GM18498 (cell line): ENCODE results near the gene TREX2.
"Not testable (repeated sequence)": the region's sequence is repeated elsewhere in the genome, so short reads cannot be mapped to it uniquely, and the experiment has no call there.

Source experiments
- ATAC-seq: cut with Tn5 transposase; IDR thresholded peaks from one replicate; pipeline ENCODE4 v1.9.1; 2021; ENCODE audit warnings: mild to moderate bottlenecking, moderate library complexity; ENCODE audit not compliant: unreplicated experiment

The TREX2 gene

DNA sequence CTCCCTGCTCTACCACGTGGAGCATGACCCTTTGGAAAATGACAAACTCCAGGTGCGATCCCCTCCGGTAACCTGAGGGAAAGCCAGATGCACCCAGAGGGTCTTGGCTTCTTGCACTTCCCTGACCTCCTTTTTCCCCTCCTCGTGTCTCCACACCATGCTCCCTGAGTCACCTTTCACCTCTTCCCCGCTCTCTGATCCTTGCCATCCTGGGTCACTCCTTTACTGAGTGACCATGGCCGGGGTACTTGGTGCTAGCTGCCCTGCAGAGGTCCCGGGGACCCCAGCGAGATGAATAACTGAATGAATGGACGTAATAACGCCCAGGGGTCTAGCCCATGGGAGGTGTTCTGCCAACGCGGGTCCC, 35.0 kb downstream of the TREX2 start:
- no peak for ATAC-seq

DNA sequence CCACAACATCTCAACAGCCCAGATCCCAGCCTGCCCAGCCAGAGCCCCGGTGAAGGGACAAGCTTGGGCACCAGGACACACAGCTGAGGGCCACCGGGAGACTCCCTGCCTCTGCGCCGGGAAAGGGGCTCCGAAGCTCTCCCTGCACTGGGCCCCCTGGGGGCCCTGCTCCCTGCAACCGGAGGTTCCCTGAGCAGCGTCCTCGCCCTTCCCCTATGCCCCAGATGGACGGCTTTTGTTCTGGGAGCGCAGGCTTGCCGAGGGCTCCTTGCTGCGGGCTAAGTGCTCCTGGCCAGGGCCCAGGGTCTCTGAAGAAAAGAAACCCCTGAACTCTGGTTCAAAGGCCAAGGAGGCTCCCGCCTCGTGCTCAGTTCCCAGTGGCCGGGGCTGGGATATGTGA, 35.5 kb downstream of the TREX2 start:
- ATAC-seq, result no peak

DNA sequence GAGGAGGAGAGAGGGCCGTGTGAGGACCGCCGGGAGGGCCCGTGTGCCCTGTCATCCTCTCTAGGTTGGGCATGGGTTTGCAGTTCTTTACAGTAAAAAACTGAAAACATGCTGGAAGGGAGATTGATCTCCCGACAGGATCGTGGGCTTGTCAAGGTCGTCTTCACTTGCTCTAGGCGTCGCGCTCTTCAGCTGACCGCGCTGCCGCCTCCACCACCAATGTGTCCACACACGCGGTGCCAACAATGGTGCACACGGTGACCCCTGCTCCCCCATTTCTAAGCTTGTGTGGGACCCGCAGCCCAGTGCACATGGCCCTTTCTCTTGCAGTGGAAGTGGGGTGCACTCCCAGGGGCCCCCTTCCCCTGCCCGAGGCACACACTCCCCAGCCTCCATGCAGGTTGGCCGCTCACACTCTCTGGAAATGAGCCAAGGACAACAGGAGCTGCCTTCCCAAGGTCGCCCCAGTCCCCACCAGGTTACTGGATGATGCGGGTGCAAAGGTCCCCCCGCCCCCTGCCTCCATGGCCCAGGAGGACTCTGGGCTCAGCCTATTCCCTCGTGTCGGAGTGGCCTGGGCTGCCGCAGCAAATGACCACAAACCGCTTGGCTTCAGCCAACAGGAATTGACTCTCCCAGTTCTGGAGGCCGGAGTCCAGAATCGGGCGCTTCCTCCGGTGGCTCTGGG, 36.3 kb downstream of the TREX2 start:
- ATAC-seq, result no peak

DNA sequence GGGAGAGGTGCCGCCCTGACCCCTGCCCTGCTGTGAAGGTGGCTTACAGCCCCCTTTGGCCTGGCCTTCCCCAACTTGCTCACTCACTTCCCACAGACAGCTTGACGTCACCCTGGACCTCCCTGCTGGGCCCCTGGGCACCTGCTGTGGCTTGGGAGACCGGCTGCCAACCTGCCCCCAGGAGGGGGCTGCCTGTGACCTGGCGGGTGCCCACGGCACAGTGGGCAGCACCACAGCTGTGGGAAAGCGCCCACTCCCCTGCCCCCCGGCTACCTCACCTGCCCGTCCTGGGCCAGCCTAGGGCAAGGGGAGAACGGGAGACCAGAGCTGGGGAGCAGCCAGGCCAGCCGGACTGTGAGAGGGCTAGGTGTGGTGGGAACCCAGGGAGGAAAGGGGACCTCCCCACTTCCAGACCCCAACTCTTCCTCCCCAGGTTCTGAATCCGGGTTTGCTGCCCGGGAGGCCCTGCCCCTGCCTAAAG, 36.9 kb downstream of the TREX2 start:
- ATAC-seq, result no peak

DNA sequence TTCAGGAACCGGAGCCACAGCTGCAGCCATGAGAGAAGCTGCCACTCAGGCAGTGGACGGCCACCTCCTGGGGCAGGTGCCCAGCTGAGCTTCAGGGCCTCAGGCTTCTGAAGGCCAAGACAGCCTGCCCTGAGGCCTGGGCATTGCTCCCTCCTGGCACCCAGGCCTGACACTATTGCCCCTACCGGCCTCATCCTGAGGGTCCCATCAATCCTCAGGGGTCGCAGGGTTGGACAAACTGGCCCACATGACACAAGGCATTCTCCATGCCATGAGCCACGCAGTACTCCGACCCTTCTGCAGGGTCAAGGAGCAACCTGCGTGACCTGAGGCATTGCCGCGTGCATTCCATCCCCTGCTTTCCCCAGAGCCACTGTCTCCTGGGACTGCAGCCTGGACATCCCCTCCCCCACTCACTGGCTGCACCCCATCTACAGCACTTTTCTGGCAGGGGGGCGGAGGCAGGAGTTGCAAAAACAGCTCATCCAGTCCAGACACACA, 37.6 kb downstream of the TREX2 start:
- ATAC-seq, result no peak

DNA sequence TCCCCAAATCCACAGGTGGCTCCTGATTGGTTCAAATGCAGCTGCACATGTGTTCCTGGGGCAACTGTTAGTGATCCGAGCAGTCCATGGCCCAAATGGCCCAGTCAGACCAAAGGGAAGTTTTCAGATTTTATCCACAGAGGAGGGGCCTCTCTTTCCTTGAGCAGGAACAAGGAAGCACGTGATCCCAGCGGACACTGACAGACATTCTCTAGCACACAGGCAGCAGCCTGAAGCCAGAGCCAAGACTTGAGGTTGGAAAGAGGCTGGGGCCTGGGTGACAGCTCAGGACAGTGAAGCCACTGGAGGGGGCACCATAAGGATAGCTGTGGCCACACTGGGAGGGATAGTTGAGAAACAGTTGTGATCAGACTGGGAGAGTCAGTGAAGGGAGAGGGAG, 38.1 kb downstream of the TREX2 start:
- no peak for ATAC-seq

DNA sequence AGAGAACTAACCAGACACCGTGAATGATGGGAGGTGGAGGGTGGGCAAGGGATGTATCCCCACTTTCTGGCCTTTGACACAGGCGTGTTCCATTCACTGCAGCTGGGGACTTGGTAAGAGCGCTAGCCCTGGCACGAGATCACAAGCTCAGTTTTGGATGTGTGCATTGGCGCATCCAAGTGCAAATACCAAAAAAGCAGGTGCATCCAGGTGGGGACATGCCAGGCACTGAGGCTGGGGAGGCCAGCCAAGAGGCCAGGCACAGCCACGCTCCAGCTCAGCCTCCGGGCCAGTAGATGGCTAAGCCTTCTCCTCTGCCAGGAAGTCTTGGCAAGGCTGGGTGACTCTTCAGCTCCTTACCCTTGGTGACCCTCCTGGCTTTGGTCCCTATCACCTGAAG, 39.0 kb downstream of the TREX2 start:
- no peak for ATAC-seq

DNA sequence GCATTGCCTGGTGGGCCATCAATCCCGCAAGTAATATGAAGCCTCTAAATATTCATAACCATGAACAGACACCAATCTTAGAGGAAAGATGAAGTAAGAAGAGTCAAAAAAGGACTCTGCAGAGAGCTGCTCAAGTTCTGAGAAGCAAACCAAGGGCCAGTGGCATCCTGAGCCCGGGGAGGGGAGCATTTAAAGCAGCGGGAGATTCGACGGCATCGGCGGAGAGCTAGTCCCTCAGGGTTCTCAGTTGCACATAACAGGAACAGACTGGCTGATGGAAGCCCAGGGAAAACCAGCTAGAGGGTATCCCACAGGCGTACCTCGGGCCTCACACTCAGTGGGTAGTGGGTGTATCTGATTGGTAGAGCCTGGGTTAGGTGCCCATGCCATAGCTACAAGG, 39.8 kb downstream of the TREX2 start:
- no peak for ATAC-seq

DNA sequence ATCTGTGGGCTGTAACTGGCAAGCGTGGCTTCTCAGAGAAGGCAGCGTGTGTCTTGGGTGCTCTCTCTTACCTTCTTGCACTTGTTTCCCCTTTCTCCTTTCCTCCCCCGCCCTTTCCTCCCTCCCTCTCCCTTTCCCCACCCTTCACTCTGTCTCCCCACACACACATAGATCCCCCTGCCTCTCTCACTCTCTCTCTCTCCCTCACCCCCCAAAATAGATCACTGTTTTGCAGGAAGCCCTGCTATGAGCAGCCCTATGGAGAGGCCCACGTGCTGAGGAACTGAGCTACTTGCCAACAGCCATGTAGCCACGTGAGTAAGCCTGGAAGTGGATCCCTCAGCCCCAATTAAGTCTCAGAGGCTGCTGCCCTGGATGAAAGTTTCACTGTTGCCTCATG, 40.4 kb downstream of the TREX2 start:
- no peak for ATAC-seq

DNA sequence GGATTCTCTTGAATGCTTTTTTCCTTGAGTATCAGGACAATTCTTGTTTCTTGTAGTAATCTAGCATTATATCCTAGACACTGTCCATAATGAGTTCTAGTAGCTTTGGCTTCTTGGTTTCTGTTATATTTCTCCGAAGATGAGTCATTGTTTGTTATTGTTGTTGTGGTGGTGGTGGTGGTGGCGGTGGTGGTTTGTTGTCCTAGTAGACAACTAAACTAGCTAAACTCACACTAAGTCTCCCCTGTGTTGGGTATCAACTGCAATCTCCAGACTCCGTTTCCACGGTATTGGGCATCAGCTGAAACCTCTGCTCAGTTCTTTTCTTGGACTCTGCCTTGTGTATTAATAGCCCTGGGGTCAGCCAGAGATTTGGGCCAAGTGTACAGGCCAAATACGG, 41.5 kb downstream of the TREX2 start:
- not testable (repeated sequence) for ATAC-seq

DNA sequence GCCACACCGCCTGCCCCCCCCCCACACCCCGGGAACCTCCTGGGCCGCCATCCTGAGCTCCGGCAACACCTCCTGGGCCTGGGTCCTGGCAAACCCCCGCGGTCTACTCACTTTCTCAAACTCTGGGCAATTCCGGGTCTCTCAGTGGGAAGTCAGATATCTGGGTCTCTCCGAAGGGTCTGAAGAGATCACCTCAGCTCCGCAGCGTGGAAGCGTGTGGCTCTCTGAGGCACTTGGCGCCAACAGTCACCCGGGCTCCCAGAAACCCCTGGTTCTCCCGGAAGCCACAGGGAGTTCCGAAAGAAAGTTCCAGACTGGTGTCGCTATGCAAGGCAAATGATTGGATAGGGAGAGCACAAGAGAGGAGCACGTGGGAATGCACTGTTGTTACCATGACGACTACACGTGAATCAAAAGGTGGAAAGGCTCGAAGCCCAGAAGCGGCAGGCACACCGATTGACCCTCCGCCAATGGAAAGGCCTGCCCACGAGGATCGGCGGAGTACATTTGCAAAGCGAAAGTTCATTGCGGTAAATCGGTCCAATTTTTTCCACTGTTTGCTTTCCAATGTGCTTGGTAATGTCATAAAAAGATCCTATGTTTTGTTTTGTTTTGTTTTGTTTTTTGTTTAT, 44.6 kb downstream of the TREX2 start, which contains the start of gene PNMA6E:
PNMA6E (minus strand) TSS at position 218 of the 632 bp plus-strand sequence. CDS start 2,501 bp downstream, outside the sequence.
- ATAC-seq, result no peak

DNA sequence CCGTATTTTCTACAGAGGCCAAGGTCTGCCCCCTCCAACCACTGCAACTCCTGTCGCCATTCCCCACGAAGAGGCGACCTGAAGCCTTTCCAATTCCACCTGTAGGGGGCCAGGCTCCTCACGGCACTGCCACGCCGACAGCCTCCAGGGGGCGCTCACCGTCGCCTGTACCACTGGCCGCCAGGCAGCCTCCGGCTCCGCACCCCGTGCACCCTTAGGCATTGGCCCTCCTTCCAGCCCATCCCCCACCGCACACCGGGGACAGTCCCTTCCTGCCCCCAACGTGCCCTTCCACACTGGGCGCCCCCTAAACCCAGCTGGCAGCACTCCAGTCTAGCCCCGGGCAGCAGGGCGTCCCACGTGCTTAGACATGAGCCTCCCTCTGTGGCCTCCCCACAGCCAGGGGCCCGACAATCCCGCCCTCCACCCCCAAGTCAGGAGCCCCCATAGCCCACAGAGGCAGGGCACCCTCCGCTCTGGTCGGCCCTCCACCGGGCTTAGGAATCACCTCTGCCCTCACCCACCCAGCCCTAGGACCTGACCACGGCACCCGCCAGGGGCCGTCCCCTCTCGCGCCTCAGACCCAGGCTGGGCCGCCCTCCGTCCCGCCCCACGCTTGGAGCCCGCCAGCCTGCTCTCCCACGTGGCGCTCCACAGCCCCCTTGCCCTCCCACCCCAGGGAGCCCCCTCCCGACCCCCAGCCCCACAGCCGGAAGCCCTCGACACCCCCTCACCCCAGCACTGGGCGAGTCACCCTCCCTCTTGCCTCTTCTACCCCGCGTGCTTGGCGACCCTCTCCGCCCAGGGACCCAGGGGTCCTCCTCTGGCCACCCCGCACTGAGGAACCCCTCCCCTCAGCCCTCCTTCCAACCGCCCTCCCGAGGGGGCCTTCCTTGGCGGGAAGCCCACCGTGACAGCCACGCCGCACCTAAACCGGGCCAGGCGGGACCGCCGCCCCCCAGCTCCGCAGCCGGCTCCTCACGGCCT, 45.4 kb downstream of the TREX2 start:
- no peak for ATAC-seq

DNA sequence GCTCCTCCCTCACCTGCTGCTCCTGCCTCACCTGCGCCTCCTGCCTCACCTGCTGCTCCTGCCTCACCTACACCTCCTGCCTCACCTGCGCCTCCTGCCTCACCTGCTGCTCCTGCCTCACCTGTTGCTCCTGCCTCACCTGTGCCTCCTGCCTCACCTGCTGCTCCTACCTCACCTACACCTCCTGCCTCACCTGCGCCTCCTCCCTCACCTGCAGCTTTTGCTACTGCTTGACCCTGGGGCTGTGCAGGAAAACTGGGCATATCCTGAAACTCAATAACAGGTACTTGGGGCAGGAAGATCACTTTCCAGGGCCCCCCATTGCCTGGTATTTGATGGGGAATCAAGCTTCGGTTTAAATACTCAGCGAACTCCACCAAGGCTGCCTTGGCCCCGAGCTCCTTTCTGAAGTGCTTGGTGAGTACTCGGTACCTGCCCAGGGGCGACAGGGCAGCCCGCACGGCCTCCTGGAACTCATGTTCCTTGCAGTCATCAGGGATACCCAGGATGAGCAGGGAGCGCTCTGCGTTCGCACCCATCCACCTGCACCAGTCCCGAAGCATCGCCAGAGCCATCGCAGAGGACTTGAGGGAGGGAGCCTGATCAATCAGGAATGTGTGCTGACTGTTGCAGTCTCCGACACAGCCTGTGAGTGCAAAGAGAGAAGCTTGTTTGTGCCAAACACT, 47.4 kb downstream of the TREX2 start:
- ATAC-seq, result no peak

DNA sequence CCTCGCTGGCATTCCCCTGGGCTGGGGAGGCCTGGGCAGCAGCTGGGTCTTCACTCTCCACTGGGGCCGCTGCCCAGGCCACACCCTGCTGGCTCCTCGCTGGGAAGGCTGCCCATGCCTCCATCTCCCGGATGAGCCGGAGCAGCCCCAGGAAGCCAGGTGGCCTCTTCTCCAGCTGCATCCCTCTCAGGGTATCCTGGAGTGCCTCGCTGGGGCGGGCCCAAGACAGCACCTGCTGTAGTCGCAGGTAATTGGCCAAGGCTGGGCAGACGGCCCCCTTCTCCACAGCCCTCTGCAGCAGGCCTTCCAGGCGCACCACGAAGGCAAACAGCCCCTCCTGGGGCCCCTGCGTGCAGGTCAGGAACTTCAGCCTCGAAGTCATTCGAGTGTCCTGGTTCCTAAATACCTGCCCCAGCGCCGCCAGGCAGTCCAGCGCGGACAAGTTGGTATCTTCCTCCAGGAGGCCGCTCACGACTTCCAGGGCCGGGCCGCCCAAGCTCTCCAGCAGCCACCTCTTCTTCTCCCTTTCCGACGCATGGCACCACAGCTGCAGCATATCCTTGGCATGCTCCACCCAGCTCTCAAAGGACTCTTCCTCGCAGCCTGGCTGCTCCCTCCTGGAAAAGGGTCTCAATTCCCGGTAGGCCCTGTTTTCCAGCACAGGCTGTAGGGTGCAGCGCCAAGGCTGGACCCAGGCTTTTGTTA, 48.4 kb downstream of the TREX2 start:
- ATAC-seq, result no peak

DNA sequence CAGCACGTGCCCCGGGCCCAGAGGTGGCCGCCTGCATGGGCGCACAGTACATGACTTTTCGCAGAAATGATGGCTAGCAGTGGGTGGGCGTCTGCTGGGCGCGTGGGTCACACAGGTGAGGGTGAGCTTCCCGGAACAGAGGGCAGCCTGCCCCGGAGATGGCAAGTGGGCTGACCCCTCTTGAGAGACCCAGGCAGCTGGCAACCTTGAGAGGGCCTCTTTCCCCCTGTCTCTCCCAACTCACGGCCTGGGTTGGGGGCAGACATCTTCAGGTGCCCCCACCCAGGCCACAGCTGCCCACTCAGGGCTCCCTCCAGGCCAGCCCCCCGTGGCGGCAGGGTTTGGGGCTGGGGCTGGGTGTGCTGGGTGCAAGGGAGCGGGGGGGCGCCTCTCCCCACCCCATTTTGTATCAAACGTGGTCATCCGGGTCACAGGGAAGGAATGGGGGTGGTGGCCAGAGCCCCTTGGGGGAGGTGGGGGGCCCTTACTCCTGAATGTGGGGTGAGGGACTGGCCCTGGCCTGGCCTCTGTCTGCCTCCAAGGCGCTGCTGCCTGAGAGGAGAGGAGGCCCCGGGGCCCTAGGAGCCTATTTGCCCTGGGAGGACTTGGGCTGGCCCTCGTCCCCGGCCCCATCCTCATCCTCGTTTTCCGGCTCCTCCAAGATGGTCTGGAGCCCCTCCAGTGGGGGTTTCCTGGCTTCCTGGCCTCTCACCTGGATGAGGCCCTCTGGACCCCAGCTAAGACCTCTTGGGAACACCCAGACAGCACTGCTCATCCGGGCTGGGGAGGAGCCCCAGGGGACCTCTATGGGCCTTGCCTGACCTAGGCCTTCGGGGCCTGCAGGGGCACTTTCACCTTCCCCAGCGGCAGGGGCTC, 49.3 kb downstream of the TREX2 start:
- no peak for ATAC-seq

DNA sequence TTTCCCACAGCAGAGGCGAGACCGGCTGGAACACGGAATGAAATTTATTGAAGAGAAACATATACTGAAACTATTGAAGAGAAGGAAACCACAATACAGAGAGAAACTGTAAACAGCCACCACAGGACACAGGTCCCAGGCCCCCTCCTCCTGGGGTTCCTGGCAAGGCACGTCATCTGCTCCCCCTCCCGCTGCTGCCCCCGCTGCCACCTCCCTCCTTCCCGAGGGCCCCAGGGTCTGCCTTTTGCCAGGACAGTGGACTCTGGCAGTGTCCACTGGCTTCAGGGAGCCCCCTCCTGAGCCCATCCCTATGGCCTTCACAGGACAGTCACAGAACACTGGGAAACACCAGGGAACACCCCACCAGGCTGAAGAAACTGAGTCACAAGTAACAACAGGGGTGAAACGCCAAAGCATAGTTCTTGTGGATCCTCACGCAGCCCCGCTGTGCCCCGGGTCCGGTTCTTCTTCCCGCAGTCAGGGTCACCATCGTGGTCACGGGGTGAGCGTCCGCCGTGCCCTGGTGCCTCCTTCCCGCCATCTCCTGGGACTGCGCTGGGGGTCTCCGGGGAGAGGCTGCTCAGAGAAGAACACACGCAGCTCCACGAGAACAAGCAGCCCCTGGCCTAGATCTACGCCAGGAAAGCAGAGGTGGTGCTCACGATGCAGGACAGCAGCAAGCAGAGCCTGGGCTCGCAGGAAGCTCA, 50.1 kb downstream of the TREX2 start:
- ATAC-seq, result peak; percentile 69

DNA sequence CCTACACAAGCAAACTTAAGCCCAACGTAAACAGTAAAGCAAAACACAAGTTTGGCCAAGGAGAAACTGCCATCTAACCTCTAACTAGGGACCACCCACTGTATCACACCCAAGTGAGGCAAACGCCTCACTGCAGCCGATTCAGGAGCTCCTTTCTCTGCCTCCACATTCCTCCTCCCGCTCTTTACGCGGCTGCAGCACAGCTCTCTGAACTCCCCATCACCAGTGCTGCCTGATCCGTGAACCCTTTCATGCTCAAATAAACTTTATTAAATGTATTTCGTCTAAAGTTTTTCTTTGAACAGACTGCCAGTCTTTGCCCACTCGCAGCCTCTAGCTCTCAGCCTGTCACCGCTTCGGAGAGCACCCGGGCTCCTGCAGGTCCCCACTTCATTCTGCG, 51.2 kb downstream of the TREX2 start:
- no peak for ATAC-seq
